ENCODE results near the gene GNE. TPM values are rescaled to one million over a fixed set of nuclear protein-coding genes. Genes with fewer than 3 reads are reported as not detected.

Gene GNE
- total and polyA plus RNA-seq, 2 of the 13 experiments (the other 11 are each of a cell fraction or from before 2014, with no cell fraction given), result 16.1 to 24.1 TPM

- TF ChIP-seq, protein P1, sequence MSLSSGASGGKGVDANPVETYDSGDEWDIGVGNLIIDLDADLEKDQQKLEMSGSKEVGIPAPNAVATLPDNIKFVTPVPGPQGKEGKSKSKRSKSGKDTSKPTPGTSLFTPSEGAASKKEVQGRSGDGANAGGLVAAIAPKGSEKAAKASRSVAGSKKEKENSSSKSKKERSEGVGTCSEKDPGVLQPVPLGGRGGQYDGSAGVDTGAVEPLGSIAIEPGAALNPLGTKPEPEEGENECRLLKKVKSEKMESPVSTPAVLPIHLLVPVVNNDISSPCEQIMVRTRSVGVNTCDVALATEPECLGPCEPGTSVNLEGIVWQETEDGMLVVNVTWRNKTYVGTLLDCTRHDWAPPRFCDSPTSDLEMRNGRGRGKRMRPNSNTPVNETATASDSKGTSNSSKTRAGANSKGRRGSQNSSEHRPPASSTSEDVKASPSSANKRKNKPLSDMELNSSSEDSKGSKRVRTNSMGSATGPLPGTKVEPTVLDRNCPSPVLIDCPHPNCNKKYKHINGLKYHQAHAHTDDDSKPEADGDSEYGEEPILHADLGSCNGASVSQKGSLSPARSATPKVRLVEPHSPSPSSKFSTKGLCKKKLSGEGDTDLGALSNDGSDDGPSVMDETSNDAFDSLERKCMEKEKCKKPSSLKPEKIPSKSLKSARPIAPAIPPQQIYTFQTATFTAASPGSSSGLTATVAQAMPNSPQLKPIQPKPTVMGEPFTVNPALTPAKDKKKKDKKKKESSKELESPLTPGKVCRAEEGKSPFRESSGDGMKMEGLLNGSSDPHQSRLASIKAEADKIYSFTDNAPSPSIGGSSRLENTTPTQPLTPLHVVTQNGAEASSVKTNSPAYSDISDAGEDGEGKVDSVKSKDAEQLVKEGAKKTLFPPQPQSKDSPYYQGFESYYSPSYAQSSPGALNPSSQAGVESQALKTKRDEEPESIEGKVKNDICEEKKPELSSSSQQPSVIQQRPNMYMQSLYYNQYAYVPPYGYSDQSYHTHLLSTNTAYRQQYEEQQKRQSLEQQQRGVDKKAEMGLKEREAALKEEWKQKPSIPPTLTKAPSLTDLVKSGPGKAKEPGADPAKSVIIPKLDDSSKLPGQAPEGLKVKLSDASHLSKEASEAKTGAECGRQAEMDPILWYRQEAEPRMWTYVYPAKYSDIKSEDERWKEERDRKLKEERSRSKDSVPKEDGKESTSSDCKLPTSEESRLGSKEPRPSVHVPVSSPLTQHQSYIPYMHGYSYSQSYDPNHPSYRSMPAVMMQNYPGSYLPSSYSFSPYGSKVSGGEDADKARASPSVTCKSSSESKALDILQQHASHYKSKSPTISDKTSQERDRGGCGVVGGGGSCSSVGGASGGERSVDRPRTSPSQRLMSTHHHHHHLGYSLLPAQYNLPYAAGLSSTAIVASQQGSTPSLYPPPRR (CRISPR knock-in tag; IDR thresholded peaks at IDR 0.05; ENCODE audit: borderline replicate concordance), result no peak
- no peak for TF ChIP-seq ZNF776 (CRISPR knock-in tag; IDR thresholded peaks at IDR 0.05)
- TF ChIP-seq, protein P2, sequence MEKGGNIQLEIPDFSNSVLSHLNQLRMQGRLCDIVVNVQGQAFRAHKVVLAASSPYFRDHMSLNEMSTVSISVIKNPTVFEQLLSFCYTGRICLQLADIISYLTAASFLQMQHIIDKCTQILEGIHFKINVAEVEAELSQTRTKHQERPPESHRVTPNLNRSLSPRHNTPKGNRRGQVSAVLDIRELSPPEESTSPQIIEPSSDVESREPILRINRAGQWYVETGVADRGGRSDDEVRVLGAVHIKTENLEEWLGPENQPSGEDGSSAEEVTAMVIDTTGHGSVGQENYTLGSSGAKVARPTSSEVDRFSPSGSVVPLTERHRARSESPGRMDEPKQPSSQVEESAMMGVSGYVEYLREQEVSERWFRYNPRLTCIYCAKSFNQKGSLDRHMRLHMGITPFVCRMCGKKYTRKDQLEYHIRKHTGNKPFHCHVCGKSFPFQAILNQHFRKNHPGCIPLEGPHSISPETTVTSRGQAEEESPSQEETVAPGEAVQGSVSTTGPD (CRISPR knock-in tag; IDR thresholded peaks at IDR 0.05), result no peak
- TF ChIP-seq XRCC5 (optimal IDR thresholded peaks at IDR 0.05; ENCODE audit: low read length), result peak; percentile 69
- TF ChIP-seq TOE1 (CRISPR knock-in tag; IDR thresholded peaks at IDR 0.05), result no peak
- TF ChIP-seq ZBTB3 (CRISPR knock-in tag; IDR thresholded peaks at IDR 0.05; ENCODE audit: borderline replicate concordance, low read depth), result no peak
- TF ChIP-seq MXD1 (CRISPR knock-in tag; IDR thresholded peaks at IDR 0.05), result no peak
- TF ChIP-seq ZNF253 (CRISPR knock-in tag; IDR thresholded peaks at IDR 0.05; ENCODE audit: borderline replicate concordance), result no peak
- no peak for TF ChIP-seq MIXL1 (CRISPR knock-in tag; IDR thresholded peaks at IDR 0.05)
- no peak for TF ChIP-seq GTF2F1 (IDR thresholded peaks at IDR 0.05; ENCODE audit: low read length)
- TF ChIP-seq MIER2 (CRISPR knock-in tag; IDR thresholded peaks at IDR 0.05), result no peak
- no peak for TF ChIP-seq CERS6 (CRISPR knock-in tag; IDR thresholded peaks at IDR 0.05)
- TF ChIP-seq, protein P3, sequence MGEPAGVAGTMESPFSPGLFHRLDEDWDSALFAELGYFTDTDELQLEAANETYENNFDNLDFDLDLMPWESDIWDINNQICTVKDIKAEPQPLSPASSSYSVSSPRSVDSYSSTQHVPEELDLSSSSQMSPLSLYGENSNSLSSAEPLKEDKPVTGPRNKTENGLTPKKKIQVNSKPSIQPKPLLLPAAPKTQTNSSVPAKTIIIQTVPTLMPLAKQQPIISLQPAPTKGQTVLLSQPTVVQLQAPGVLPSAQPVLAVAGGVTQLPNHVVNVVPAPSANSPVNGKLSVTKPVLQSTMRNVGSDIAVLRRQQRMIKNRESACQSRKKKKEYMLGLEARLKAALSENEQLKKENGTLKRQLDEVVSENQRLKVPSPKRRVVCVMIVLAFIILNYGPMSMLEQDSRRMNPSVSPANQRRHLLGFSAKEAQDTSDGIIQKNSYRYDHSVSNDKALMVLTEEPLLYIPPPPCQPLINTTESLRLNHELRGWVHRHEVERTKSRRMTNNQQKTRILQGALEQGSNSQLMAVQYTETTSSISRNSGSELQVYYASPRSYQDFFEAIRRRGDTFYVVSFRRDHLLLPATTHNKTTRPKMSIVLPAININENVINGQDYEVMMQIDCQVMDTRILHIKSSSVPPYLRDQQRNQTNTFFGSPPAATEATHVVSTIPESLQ (CRISPR knock-in tag; conservative IDR thresholded peaks at IDR 0.05), result no peak
- no peak for TF ChIP-seq MEF2D (CRISPR knock-in tag; IDR thresholded peaks at IDR 0.05)
- TF ChIP-seq HDAC6 (IDR thresholded peaks at IDR 0.05; ENCODE audit: low read depth, low read length), result no peak
- no peak for TF ChIP-seq ZFP41 (CRISPR knock-in tag; IDR thresholded peaks at IDR 0.05; ENCODE audit: borderline replicate concordance)
- no peak for TF ChIP-seq FIP1L1 (IDR thresholded peaks at IDR 0.05; ENCODE audit: borderline replicate concordance, insufficient read depth, low read depth, low read length)
- TF ChIP-seq CCAR2 (optimal IDR thresholded peaks at IDR 0.05; ENCODE audit: low read depth, low read length), result no peak
Measured at GRCh38 chr9:36166168-36166927, 91.9 kb downstream of the GNE start (continued).
